K562 (cell line): ENCODE data around the gene NEUROD4. TPM values are rescaled to one million over a fixed set of nuclear protein-coding genes. Genes with fewer than 3 reads are reported as not detected.

ENCODE experiments used
- ATAC-seq: fragments of 200-7000 bp; cut with Tn5 transposase; 3 replicates; pipeline ENCODE4 v1.9.1; 2020; ENCODE audit warnings: moderate library complexity
- BruUV-seq: library from RNA; stranded (reverse); fragments of 400-500 nt; replicated peaks from 2 replicates; lab custom pipeline; 2021; lab: Mats Ljungman, UMichigan
- CTCF ChIA-PET: fragments of 300-600 bp; formaldehyde crosslinking; extraction: SDS; loops from one replicate; lab custom pipeline; 2021; ENCODE audit warnings: low intra/inter-chr PET ratio; lab: Yijun Ruan, JAX
- POLR2A ChIA-PET: fragments of 300-600, 350-650 bp; sonication (Branson Sonifier 250); formaldehyde crosslinking; extraction: SDS; loops from one replicate; lab custom pipeline; 2021; ENCODE audit warnings: antibody characterized with exemption, inconsistent platforms; lab: Yijun Ruan, JAX
- DNase-seq, 4 experiments: peaks; one replicate each; pipeline versions ENCODE4 v3.0.0 to v3.0.0-alpha.2; 2011 to 2018; ENCODE audit warnings: low spot score in 3 of 4, mixed read lengths in 3 of 4; ENCODE audit errors: extremely low read depth in 1 of 4
- FAIRE-seq: peaks from 2 replicates; lab custom pipeline; 2011; peaks lifted over from hg19 to GRCh38; lab: Jason Lieb, UNC
- H2AFZ ChIP-seq: 2 replicates; pipeline ENCODE4 v1.6.0; 2011; ENCODE audit warnings: low read depth, low read length, control low read depth, inconsistent platforms
- H3K27ac ChIP-seq: fragments of 200-600 bp; 3 replicates; pipeline ENCODE4 v1.8.0; 2011; ENCODE audit warnings: low read depth, mild to moderate bottlenecking, control low read depth, inconsistent platforms, low read length, moderate library complexity, mixed read lengths; ENCODE audit errors: extremely low read depth
- H3K27me3 ChIP-seq, 2 experiments: fragments of 300-600 bp in 1 of 2; 2 replicates in 1 of 2; 3 replicates in 1 of 2; pipeline versions ENCODE4 v1.6.0 to v1.8.0; 2011; ENCODE audit warnings: inconsistent platforms in 2 of 2, low read length in 2 of 2, mild to moderate bottlenecking in 1 of 2, mixed read lengths in 1 of 2, moderate library complexity in 1 of 2; ENCODE audit not compliant: control insufficient read depth in 2 of 2, insufficient read depth in 2 of 2
- H3K36me3 ChIP-seq: fragments of 300-600 bp; 3 replicates; pipeline ENCODE4 v1.8.0; 2011; ENCODE audit warnings: mild to moderate bottlenecking, low read length, inconsistent platforms; ENCODE audit not compliant: control insufficient read depth, insufficient read depth
- H3K4me1 ChIP-seq, 2 experiments: fragments of 200-600 bp in 1 of 2; replicated peaks in 1 of 2; 2 replicates in 1 of 2; 3 replicates in 1 of 2; pipeline versions ENCODE4 v1.5.1 to v1.8.0; 2011; ENCODE audit warnings: inconsistent platforms in 2 of 2, low read length in 2 of 2, mild to moderate bottlenecking in 1 of 2, mixed read lengths in 1 of 2, moderate library complexity in 1 of 2; ENCODE audit not compliant: control insufficient read depth in 2 of 2, insufficient read depth in 2 of 2
- H3K4me2 ChIP-seq: 2 replicates; pipeline ENCODE4 v1.6.1; 2011; ENCODE audit warnings: low read length, control low read depth, inconsistent platforms, mixed read lengths; ENCODE audit not compliant: insufficient read depth
- H3K4me3 ChIP-seq: fragments of 200-600 bp; sonication (generic), shearing (Covaris generic); 2 replicates; pipeline ENCODE4 v1.5.1; 2016; ENCODE audit warnings: control low read depth, inconsistent platforms
- H3K79me2 ChIP-seq: fragments of 200-600 bp; 3 replicates; pipeline ENCODE4 v1.8.0; 2011; ENCODE audit warnings: low read length, inconsistent platforms; ENCODE audit not compliant: control insufficient read depth, insufficient read depth
- H3K9ac ChIP-seq, 2 experiments: 2 replicates each; pipeline versions ENCODE4 v1.6.0 to v1.6.1; 2011; ENCODE audit warnings: low read depth in 2 of 2, low read length in 2 of 2, control low read depth in 1 of 2, inconsistent platforms in 1 of 2, mild to moderate bottlenecking in 1 of 2, mixed read lengths in 1 of 2; ENCODE audit not compliant: insufficient read depth in 1 of 2
- H3K9me1 ChIP-seq: one replicate; pipeline ENCODE4 v1.6.0; 2011; ENCODE audit warnings: inconsistent platforms, mild to moderate bottlenecking, low read length, moderate library complexity; ENCODE audit not compliant: control insufficient read depth, insufficient read depth
- H3K9me3 ChIP-seq: replicated peaks from 2 replicates; pipeline ENCODE4 v1.5.1; 2011; ENCODE audit warnings: low read depth, low read length, inconsistent platforms; ENCODE audit not compliant: control insufficient read depth, insufficient read depth
- H4K20me1 ChIP-seq: replicated peaks from 2 replicates; pipeline ENCODE4 v1.6.1; 2011; ENCODE audit warnings: low read length, inconsistent platforms, mixed read lengths; ENCODE audit not compliant: control insufficient read depth, insufficient read depth
- ARID2 ChIP-seq: fragments of 450-650 bp; IDR thresholded peaks from 2 replicates; pipeline ENCODE4 v1.6.1; 2017; ENCODE audit warnings: antibody characterized with exemption, mild to moderate bottlenecking
- ASH1L ChIP-seq: fragments of 450-650 bp; IDR thresholded peaks from 2 replicates; pipeline ENCODE4 v1.6.1; 2018; ENCODE audit warnings: borderline replicate concordance, mild to moderate bottlenecking, low read depth; ENCODE audit not compliant: partially characterized antibody
- MAZ ChIP-seq, 2 experiments: fragments of 450-650 bp in 1 of 2; sonication (generic) in 1 of 2; formaldehyde crosslinking; IDR thresholded peaks in 1 of 2; conservative IDR thresholded peaks in 1 of 2; 2 replicates each; pipeline versions ENCODE4 v1.4.0 to v1.5.0; 2020; ENCODE audit warnings: mild to moderate bottlenecking in 1 of 2, missing genetic modification reagents in 1 of 2
- PTTG1 ChIP-seq: fragments of 450-650 bp; IDR thresholded peaks from 2 replicates; pipeline ENCODE4 v1.6.1; 2016; ENCODE audit warnings: low read depth, mild to moderate bottlenecking, missing genetic modification characterization, missing compliant biosample characterization
- SRF ChIP-seq, 2 experiments: fragments of 250-450, 450-650 bp in 1 of 2; sonication (Bioruptor Pico) in 1 of 2; sonication (generic) in 1 of 2; formaldehyde crosslinking; IDR thresholded peaks; 2 replicates each; pipeline versions ENCODE4 v1.5.0 to v1.5.1; 2020 to 2022; ENCODE audit warnings: mild to moderate bottlenecking in 1 of 2, missing genetic modification reagents in 1 of 2
- ZNF217 ChIP-seq: sonication (generic); formaldehyde crosslinking; IDR thresholded peaks from 2 replicates; pipeline ENCODE4 v1.8.0; 2022; ENCODE audit warnings: mild to moderate bottlenecking, missing genetic modification reagents
- ZNF408 ChIP-seq: fragments of 250-450 bp; sonication (Bioruptor Pico); IDR thresholded peaks from 2 replicates; pipeline ENCODE4 v1.4.0; 2020; ENCODE audit warnings: low read depth, mild to moderate bottlenecking, moderate library complexity
- ZNF444 ChIP-seq: fragments of 250-450 bp; sonication (Bioruptor Pico); IDR thresholded peaks from 2 replicates; pipeline ENCODE4 v1.4.0; 2020; ENCODE audit warnings: mild to moderate bottlenecking, moderate library complexity
- ZNF707 ChIP-seq: fragments of 250-450 bp; sonication (Bioruptor Pico); conservative IDR thresholded peaks from 2 replicates; pipeline ENCODE4 v1.8.0; 2022; ENCODE audit warnings: inconsistent platforms, mild to moderate bottlenecking, moderate library complexity
- WGBS: fragments of 100-300 bp; shearing (Covaris generic); methylation state at CpG from one replicate; pipeline ENCODE4 v1.1.6; 2016; ENCODE audit warnings: low coverage, mixed read lengths; ENCODE audit not compliant: insufficient coverage; ENCODE audit errors: missing lambda C conversion rate; 5-methylcytosine and 5-hydroxymethylcytosine counted together
- in situ Hi-C: fragments of 300-500 bp; cut with MboI; formaldehyde crosslinking; loops from 4 replicates; pipeline ENCODE4 v1.15.0; 2018; ENCODE audit warnings: inconsistent platforms, mixed read lengths
- intact Hi-C: fragments of 100-400 bp; cut with micrococcal nuclease; formaldehyde crosslinking; loops from 2 replicates; pipeline ENCODE4 v1.14.2; 2022
- polyA plus RNA-seq, 8 experiments: library from polyadenylated mRNA; depleted of rRNA in 4 of 8; stranded (reverse) in 5 of 8; unstranded in 3 of 8; fragments of >200 nt; fragmentation: Nextera tagmentation in 2 of 8; fragmentation: Illumina TruSeq in 1 of 8; extraction: Ambion mirVana in 2 of 8; extraction: Trizol in 1 of 8; gene quantifications; 2 replicates each; pipeline versions ENCODE4 v1.2.1 to v1.2.3, GENCODE V29; 2011 to 2014; ENCODE audit warnings: inconsistent platforms in 1 of 8, missing spikeins in 1 of 8
- total RNA-seq, 7 experiments: library from RNA; depleted of rRNA in 6 of 7; stranded (reverse); fragments of >200 nt in 6 of 7; fragmentation: Illumina TruSeq in 2 of 7; extraction: Trizol in 2 of 7; gene quantifications; 2 replicates each; pipeline versions ENCODE4 v1.2.1 to v1.2.3, GENCODE V29; 2011 to 2021; ENCODE audit warnings: low replicate concordance in 1 of 7
- TF ChIP-seq, protein P1 (sequence below): IDR thresholded peaks from 3 replicates; pipeline ENCODE4 v1.6.1; 2011; ENCODE audit warnings: borderline replicate concordance, mild to moderate bottlenecking, moderate library complexity; ENCODE audit not compliant: insufficient read length; ENCODE audit errors: extremely low read depth
- TF ChIP-seq, protein P2 (sequence below): sonication (generic); formaldehyde crosslinking; IDR thresholded peaks from 2 replicates; pipeline ENCODE4 v1.8.1; 2023; ENCODE audit warnings: mild to moderate bottlenecking, missing genetic modification reagents

Gene NEUROD4
- total and polyA plus RNA-seq, 9 of the 15 experiments (the other 6 are each of a cell fraction or from before 2014, with no cell fraction given): not detected

DNA sequence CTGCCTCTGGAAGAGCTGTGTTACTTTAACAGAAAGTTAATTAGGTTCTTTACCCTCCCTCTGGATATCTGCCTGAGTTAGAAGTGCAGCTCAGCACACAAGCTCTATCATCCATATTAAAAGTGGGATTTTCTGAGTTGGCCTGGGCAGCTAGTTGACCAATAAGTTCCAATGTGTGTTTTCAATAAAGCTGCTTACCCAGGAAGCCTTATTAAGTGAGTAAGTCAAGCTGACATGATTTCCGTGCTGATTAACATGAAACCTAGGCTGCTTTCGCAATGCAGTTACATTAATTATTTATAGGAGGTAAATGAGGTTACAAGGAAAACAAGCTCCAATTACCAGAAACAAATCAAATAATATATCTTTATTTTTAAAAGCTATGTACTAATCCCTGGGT, 4.8 kb downstream of the NEUROD4 start:
- no peak overlapping the region for H3K4me3 ChIP-seq
- ATAC-seq: no peak
- no peaks in the 10 kb centered on the region for H3K36me3 ChIP-seq
- peaks cover 0 to 6% of the 10 kb centered on the region in 2 experiments; a peak in 2 of 5 replicates for H3K27me3 ChIP-seq
- no peak for FAIRE-seq
- H3K9me1 ChIP-seq: no peaks in the 10 kb centered on the region
- no peak overlapping the region for H3K27ac ChIP-seq
- no peaks in the 10 kb centered on the region; the same call in 2 of the 3 replicates for H3K79me2 ChIP-seq
- no peak overlapping the region for H2AFZ ChIP-seq
- CTCF ChIA-PET: no interaction called here
- no peak overlapping the region for H3K9ac ChIP-seq
- no peak for DNase-seq
- H4K20me1 ChIP-seq: no peaks in the 10 kb centered on the region
- BruUV-seq: no TSS peak
- in situ Hi-C loops (no loop called here), intact Hi-C loops (no loop called here)
- H3K4me1 ChIP-seq: no peaks in the 10 kb centered on the region; a peak in 1 of 5 replicates
- 0% methylated on average over 2 of the region's 2 CpGs for WGBS
- TF ChIP-seq ZNF408 (CRISPR knock-in tag) (no peak), ZNF707 (CRISPR knock-in tag) (no peak), MAZ (CRISPR knock-in tag; conservative IDR thresholded peaks at IDR 0.05 in 1 of 2, IDR thresholded peaks at IDR 0.05 in 1 of 2) (no peak), ZNF444 (CRISPR knock-in tag) (no peak), PTTG1 (no peak), ARID2 (no peak), ASH1L (no peak), ZNF217 (CRISPR knock-in tag) (no peak), SRF (CRISPR knock-in tag; IDR thresholded peaks at IDR 0.05) (no peak)
- TF ChIP-seq, protein P1, sequence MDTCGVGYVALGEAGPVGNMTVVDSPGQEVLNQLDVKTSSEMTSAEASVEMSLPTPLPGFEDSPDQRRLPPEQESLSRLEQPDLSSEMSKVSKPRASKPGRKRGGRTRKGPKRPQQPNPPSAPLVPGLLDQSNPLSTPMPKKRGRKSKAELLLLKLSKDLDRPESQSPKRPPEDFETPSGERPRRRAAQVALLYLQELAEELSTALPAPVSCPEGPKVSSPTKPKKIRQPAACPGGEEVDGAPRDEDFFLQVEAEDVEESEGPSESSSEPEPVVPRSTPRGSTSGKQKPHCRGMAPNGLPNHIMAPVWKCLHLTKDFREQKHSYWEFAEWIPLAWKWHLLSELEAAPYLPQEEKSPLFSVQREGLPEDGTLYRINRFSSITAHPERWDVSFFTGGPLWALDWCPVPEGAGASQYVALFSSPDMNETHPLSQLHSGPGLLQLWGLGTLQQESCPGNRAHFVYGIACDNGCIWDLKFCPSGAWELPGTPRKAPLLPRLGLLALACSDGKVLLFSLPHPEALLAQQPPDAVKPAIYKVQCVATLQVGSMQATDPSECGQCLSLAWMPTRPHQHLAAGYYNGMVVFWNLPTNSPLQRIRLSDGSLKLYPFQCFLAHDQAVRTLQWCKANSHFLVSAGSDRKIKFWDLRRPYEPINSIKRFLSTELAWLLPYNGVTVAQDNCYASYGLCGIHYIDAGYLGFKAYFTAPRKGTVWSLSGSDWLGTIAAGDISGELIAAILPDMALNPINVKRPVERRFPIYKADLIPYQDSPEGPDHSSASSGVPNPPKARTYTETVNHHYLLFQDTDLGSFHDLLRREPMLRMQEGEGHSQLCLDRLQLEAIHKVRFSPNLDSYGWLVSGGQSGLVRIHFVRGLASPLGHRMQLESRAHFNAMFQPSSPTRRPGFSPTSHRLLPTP: no peak
- TF ChIP-seq, protein P2, sequence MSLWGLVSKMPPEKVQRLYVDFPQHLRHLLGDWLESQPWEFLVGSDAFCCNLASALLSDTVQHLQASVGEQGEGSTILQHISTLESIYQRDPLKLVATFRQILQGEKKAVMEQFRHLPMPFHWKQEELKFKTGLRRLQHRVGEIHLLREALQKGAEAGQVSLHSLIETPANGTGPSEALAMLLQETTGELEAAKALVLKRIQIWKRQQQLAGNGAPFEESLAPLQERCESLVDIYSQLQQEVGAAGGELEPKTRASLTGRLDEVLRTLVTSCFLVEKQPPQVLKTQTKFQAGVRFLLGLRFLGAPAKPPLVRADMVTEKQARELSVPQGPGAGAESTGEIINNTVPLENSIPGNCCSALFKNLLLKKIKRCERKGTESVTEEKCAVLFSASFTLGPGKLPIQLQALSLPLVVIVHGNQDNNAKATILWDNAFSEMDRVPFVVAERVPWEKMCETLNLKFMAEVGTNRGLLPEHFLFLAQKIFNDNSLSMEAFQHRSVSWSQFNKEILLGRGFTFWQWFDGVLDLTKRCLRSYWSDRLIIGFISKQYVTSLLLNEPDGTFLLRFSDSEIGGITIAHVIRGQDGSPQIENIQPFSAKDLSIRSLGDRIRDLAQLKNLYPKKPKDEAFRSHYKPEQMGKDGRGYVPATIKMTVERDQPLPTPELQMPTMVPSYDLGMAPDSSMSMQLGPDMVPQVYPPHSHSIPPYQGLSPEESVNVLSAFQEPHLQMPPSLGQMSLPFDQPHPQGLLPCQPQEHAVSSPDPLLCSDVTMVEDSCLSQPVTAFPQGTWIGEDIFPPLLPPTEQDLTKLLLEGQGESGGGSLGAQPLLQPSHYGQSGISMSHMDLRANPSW (CRISPR knock-in tag): no peak
- H3K4me2 ChIP-seq: no peak overlapping the region
- no peaks in the 10 kb centered on the region for H3K9me3 ChIP-seq
- POLR2A ChIA-PET: no interaction called here
